Measurements from ENCODE around the gene TTYH2. TPM values are rescaled to one million over a fixed set of nuclear protein-coding genes. Genes with fewer than 3 reads are reported as not detected.

Gene TTYH2
- total and polyA plus RNA-seq, 2 of the 4 experiments (the other 2 are of a cell fraction), result 2.3 to 6.8 TPM

- Histone ChIP-seq H2BK5ac (ENCODE audit: low read depth, low read length, poor library complexity, severe bottlenecking) (no peak overlapping the region), H3K56ac (ENCODE audit: extremely low read depth, insufficient read depth, low read length) (no peak overlapping the region), H2AK5ac (ENCODE audit: low read depth, low read length) (no peak overlapping the region), H3K9me3 (ENCODE audit: control insufficient read depth, insufficient read depth, low read length) (no peaks in the 10 kb centered on the region), H4K20me1 (ENCODE audit: insufficient read depth, low read length) (no peaks in the 10 kb centered on the region), H3K27me3 (ENCODE audit: control insufficient read depth, insufficient read depth, low read length) (no peaks in the 10 kb centered on the region), H2BK15ac (ENCODE audit: low read depth, low read length) (no peak overlapping the region), H3K23ac (ENCODE audit: low read depth, low read length) (no peak overlapping the region), H2AFZ (replicated peaks; ENCODE audit: low read length, poor library complexity) (no peak overlapping the region), H3K4me2 (ENCODE audit: low read depth, low read length) (no peak overlapping the region), H2BK20ac (ENCODE audit: low read depth, low read length) (no peak overlapping the region), H3K14ac (replicated peaks; ENCODE audit: low read depth, low read length) (no peak overlapping the region), H4K91ac (ENCODE audit: insufficient read depth, low read depth, low read length) (no peak overlapping the region), H4K5ac (ENCODE audit: low read depth, low read length) (no peak overlapping the region), H3K79me1 (ENCODE audit: low read depth in 1 of 2, low read length in 2 of 2) (no peaks in the 10 kb centered on the region), H3K4ac (ENCODE audit: low read depth, low read length) (no peak overlapping the region), H2BK120ac (ENCODE audit: low read depth, low read length) (no peak overlapping the region), H3K9me1 (ENCODE audit: insufficient read depth, low read length) (no peaks in the 10 kb centered on the region), H3K4me3 (ENCODE audit: insufficient read depth, low read depth, low read length) (no peak overlapping the region), H3K27ac (ENCODE audit: insufficient read depth, low read length) (no peak overlapping the region), H3K36me3 (ENCODE audit: control insufficient read depth, insufficient read depth, low read length) (no peaks in the 10 kb centered on the region), H3K18ac (ENCODE audit: low read depth, low read length) (no peak overlapping the region), H3K9ac (ENCODE audit: low read depth, low read length) (no peak overlapping the region), H3K4me1 (ENCODE audit: control insufficient read depth, insufficient read depth, low read length) (no peaks in the 10 kb centered on the region), H4K8ac (ENCODE audit: low read depth in 2 of 2, low read length in 2 of 2) (no peak overlapping the region), H2AK9ac (replicated peaks; ENCODE audit: low read depth, low read length, poor library complexity) (no peak overlapping the region)
- 72% methylated on average over 6 of the region's 16 CpGs; no CpG with 5 or more reads in 1 of the 2 experiments for WGBS, 2 experiments (ENCODE audit: extremely low coverage in 2 of 2, insufficient read length in 1 of 2)
- intact Hi-C loops (cut with micrococcal nuclease) (no loop called here), in situ Hi-C loops (cut with MboI; ENCODE audit: low sequenced_read_pairs) (no loop called here), dilution Hi-C loops (cut with HindIII; ENCODE audit: low sequenced_read_pairs, unreplicated experiment) (no loop called here)
- no peak for ATAC-seq (ENCODE audit: low read depth)
- ChIA-PET CTCF (no interaction called here), POLR2A (ENCODE audit: unreplicated experiment) (no interaction called here)
- BruUV-seq (replicated peaks), result no TSS peak
- DNase-seq, result no peak
- no peak for TF ChIP-seq SMC3 (IDR thresholded peaks at IDR 0.05; ENCODE audit: low read depth, low read length)
- TF ChIP-seq RFX5 (IDR thresholded peaks at IDR 0.05; ENCODE audit: low read depth, low read length), result no peak
- TF ChIP-seq RAD21 (IDR thresholded peaks at IDR 0.05; ENCODE audit: low read length), result no peak
- TF ChIP-seq FOS (IDR thresholded peaks at IDR 0.05; ENCODE audit: low read depth, low read length), result no peak
- TF ChIP-seq ELK1 (IDR thresholded peaks at IDR 0.05; ENCODE audit: borderline replicate concordance, low read depth, low read length), result no peak
- no peak for TF ChIP-seq BHLHE40 (IDR thresholded peaks at IDR 0.05; ENCODE audit: low read depth, low read length)
- TF ChIP-seq CEBPB (IDR thresholded peaks at IDR 0.05; ENCODE audit: low read depth, low read length), result no peak
- TF ChIP-seq MXI1 (IDR thresholded peaks at IDR 0.05; ENCODE audit: borderline replicate concordance, low read depth, low read length), result no peak
- TF ChIP-seq CTCF (conservative IDR thresholded peaks at IDR 0.05; ENCODE audit: low read depth, low read length), result no peak
- TF ChIP-seq MAFK (IDR thresholded peaks at IDR 0.05; ENCODE audit: low read depth, low read length), result no peak
- no peak for TF ChIP-seq NFE2L2 (IDR thresholded peaks at IDR 0.05; ENCODE audit: low read depth, low read length)
- TF ChIP-seq POLR2A (IDR thresholded peaks at IDR 0.05; ENCODE audit: low read depth, low read length), result no peak
- TF ChIP-seq MAZ (IDR thresholded peaks at IDR 0.05; ENCODE audit: borderline replicate concordance, low read depth, low read length), result no peak
- no peak for TF ChIP-seq CHD1 (IDR thresholded peaks at IDR 0.05; ENCODE audit: low read depth, low read length)
- TF ChIP-seq USF2 (IDR thresholded peaks at IDR 0.05; ENCODE audit: low read depth, low read length), result no peak
- no peak for TF ChIP-seq RCOR1 (IDR thresholded peaks at IDR 0.05; ENCODE audit: insufficient replicate concordance, low read length)
Measured at GRCh38 chr17:74230896-74231295, 17.5 kb downstream of the TTYH2 start.
